Fibroblast of upper back skin (primary cell): ENCODE data around the gene ARHGAP45.

ENCODE experiments used
- DNase-seq: peaks from one replicate; pipeline ENCODE4 v3.0.0-alpha.2; 2013

ARHGAP45 gene

GRCh38 chr19:1135454-1135853 lies 68.5 kb downstream of the ARHGAP45 start:
- DNase-seq = no peak

- DNase-seq = no peak
These were observed 69.2 kb downstream of the ARHGAP45 start for GRCh38 chr19:1136201-1136600.
